ENCODE measurements around the gene TTLL11.

- TF ChIP-seq GATA2 (IDR thresholded peaks at IDR 0.05; ENCODE audit: low read depth, low read length) = no peak
- no peak for TF ChIP-seq GATA3 (IDR thresholded peaks at IDR 0.05; ENCODE audit: low read depth, low read length)
These were observed 96.3 kb downstream of the TTLL11 start for GRCh38 chr9:121996783-121997182.

Measured in SH-SY5Y (cell line).